ENCODE data around the gene MLEC.

- TF ChIP-seq CTCF (conservative IDR thresholded peaks at IDR 0.05; ENCODE audit: low read length) (no peak), EZH2phosphoT487 (IDR thresholded peaks at IDR 0.05; ENCODE audit: borderline replicate concordance, low read depth, low read length) (no peak)
Measured at GRCh38 chr12:120684523-120684932, 2.4 kb upstream of the MLEC start.
